ENCODE results near the gene CYP24A1. TPM values are rescaled to one million over a fixed set of nuclear protein-coding genes. Genes with fewer than 3 reads are reported as not detected.

CYP24A1 gene
- total and polyA plus RNA-seq, 2 of the 13 experiments (the other 11 are each of a cell fraction or from before 2014, with no cell fraction given): 9.4 to 32.7 TPM

DNA sequence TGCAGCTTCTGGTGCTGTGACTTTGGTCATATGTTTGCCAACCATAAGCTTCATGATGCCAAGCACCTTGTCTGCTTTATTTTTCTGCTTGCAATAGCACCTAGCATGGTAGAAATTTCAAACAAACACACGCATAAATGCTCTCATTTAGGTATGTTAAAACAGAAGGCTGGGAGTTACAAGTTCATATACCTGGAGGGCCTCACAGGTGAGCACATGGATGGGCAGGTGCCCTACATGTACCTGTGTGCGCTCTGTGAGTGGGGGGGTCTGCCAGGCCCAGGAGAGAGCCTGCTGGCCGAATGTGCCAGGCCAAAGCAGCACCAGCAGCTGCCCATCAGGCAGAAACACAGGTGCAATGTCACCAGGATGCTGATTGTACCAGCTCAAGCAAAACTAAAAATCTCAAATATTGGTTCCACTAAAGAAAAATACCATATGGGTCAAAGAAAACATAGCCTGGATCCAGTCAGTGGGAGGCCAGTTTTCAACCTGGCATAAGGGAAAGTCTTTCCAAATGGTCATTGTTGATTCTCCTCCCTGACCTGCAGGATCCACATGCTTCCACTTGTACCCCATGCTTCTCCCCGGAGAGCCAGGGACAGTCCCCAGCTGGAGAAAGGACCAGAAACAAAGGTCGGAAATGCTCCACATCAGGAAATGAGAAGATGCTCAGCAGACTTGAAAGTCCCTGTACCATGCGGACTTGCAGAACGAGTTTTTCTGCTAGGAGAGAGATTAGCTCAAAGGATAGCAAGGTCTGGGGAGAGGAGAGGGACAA lies 26.9 kb upstream of the CYP24A1 start:
- H3K27ac ChIP-seq (ENCODE audit: extremely low read length, insufficient read depth, low read length): no peak overlapping the region
- no TSS peak for BruUV-seq (replicated peaks)
- in situ Hi-C loops (cut with HindIII; ENCODE audit: extremely low pct_ligation_motif_present, low pct_unique_long_range_greater_than_20kb): loop anchor here (10.0 to 25.0 kb wide), 2 partner anchors 626 to 1113 kb away; no protein-coding TSS in a partner anchor
- no peak overlapping the region for H2AFZ ChIP-seq (ENCODE audit: low read length)
- peaks cover 0 to 14% of the 10 kb centered on the region in 2 experiments; a peak in 1 of 5 replicates for H3K27me3 ChIP-seq (ENCODE audit: control insufficient read depth in 1 of 2, insufficient read depth in 2 of 2, low read length in 2 of 2)
- POLR2A ChIA-PET: interaction anchor here (1.2 to 2.8 kb wide), 3 partner anchors 93 to 130 kb away, joined by 3 to 13 read pairs (median 4); partner anchors contain the start of gene BCAS1
- TF ChIP-seq, protein P1, sequence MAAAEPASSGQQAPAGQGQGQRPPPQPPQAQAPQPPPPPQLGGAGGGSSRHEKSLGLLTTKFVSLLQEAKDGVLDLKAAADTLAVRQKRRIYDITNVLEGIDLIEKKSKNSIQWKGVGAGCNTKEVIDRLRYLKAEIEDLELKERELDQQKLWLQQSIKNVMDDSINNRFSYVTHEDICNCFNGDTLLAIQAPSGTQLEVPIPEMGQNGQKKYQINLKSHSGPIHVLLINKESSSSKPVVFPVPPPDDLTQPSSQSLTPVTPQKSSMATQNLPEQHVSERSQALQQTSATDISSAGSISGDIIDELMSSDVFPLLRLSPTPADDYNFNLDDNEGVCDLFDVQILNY (CRISPR knock-in tag; conservative IDR thresholded peaks at IDR 0.05): no peak
- TF ChIP-seq ZSCAN25 (CRISPR knock-in tag; IDR thresholded peaks at IDR 0.05) (no peak), ZNF619 (CRISPR knock-in tag; IDR thresholded peaks at IDR 0.05) (no peak)
- TF ChIP-seq, protein P2, sequence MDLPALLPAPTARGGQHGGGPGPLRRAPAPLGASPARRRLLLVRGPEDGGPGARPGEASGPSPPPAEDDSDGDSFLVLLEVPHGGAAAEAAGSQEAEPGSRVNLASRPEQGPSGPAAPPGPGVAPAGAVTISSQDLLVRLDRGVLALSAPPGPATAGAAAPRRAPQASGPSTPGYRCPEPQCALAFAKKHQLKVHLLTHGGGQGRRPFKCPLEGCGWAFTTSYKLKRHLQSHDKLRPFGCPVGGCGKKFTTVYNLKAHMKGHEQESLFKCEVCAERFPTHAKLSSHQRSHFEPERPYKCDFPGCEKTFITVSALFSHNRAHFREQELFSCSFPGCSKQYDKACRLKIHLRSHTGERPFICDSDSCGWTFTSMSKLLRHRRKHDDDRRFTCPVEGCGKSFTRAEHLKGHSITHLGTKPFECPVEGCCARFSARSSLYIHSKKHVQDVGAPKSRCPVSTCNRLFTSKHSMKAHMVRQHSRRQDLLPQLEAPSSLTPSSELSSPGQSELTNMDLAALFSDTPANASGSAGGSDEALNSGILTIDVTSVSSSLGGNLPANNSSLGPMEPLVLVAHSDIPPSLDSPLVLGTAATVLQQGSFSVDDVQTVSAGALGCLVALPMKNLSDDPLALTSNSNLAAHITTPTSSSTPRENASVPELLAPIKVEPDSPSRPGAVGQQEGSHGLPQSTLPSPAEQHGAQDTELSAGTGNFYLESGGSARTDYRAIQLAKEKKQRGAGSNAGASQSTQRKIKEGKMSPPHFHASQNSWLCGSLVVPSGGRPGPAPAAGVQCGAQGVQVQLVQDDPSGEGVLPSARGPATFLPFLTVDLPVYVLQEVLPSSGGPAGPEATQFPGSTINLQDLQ (CRISPR knock-in tag; IDR thresholded peaks at IDR 0.05): no peak
- TF ChIP-seq, protein P3, sequence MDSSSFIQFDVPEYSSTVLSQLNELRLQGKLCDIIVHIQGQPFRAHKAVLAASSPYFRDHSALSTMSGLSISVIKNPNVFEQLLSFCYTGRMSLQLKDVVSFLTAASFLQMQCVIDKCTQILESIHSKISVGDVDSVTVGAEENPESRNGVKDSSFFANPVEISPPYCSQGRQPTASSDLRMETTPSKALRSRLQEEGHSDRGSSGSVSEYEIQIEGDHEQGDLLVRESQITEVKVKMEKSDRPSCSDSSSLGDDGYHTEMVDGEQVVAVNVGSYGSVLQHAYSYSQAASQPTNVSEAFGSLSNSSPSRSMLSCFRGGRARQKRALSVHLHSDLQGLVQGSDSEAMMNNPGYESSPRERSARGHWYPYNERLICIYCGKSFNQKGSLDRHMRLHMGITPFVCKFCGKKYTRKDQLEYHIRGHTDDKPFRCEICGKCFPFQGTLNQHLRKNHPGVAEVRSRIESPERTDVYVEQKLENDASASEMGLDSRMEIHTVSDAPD (CRISPR knock-in tag; IDR thresholded peaks at IDR 0.05): no peak
- no peak for ATAC-seq
- WGBS (ENCODE audit: low lambda C conversion rate): 28% methylated on average over 7 of the region's 7 CpGs
- intact Hi-C loops (cut with micrococcal nuclease; ENCODE audit: unreplicated experiment): no loop called here
- H3K4me2 ChIP-seq (ENCODE audit: low read depth, low read length): no peak overlapping the region
- DNase-seq (ENCODE audit: low spot score): no peak
- no peaks in the 10 kb centered on the region for H3K9me3 ChIP-seq (ENCODE audit: low read length)
- no peaks in the 10 kb centered on the region for H4K20me1 ChIP-seq (ENCODE audit: insufficient read depth, low read length)
- H3K4me3 ChIP-seq (replicated peaks in 1 of 3; ENCODE audit: insufficient read depth in 1 of 3, low read depth in 2 of 3, low read length in 3 of 3): no peak overlapping the region
- H3K9ac ChIP-seq (ENCODE audit: insufficient read depth, low read depth, low read length): no peak overlapping the region
- CTCF ChIA-PET (ENCODE audit: low intra/inter-chr PET ratio, low total read pairs): interaction anchor here (1.5 to 8.3 kb wide), 3 partner anchors 104 to 622 kb away, joined by 5 to 358 read pairs (median 6); no protein-coding TSS in a partner anchor
- H3K36me3 ChIP-seq (replicated peaks in 1 of 2; ENCODE audit: control insufficient read depth in 1 of 2, insufficient read depth in 2 of 2, low read length in 2 of 2): no peaks in the 10 kb centered on the region
- FAIRE-seq: no peak
- no peaks in the 10 kb centered on the region for H3K79me2 ChIP-seq (ENCODE audit: insufficient read depth, low read length)
- H3K4me1 ChIP-seq (ENCODE audit: insufficient read depth, low read length): peaks cover 48% of the 10 kb centered on the region
